ENCODE results near the gene MS4A4E.

MS4A4E gene

DNA sequence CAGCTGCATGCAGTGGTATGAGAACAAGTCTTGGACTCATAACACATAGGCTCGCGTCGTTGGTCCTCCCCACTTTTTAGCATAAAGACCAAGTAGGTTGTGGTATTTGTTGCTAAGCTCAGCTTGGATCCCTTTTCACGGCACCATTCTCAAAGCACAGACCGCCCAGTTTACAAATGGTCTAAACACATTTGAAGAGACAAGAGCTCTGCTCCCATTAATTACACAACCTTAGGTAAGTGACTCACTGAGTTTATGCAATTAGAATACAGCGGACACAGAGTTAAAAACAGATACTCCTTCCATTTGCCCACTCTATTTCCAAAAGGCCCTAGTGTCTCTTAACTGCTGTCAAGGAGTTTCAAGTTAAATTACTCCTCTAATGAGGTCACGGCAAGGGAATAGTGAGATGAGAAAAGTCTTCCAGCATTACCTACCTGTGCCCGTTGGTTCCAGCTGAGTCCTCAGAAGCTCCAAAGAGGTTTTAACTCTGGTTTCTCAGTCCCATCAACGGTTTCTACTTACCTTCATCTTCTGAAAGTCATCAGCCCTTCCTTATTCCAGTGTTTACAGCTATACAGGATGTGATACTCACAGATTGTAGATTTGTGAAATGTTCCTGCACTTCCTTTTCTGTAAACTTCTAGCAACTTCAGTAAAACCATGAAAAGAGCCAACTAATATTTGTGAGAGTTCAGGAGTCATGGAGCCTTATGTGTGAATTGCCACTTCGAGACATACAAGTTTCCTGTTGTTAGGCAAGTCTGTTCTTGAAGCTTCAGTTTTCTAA lies 60.2 kb downstream of the MS4A4E start, which contains the start of gene MS4A6A:
Gene MS4A6A, minus strand, starts transcription at position 543 of the 790 bp plus-strand sequence. CDS start 1,356 bp downstream, outside the sequence.
- Histone ChIP-seq H3K4me3 (ENCODE audit: insufficient read depth, low read depth, low read length) (no peak within 1 kb of the TSS), H3K9me3 (ENCODE audit: control insufficient read depth, low read length) (no peaks in the 10 kb centered on the region), H3K27ac (ENCODE audit: insufficient read depth, low read depth, low read length, poor library complexity, severe bottlenecking) (peak within 1 kb of the TSS; percentile 36), H3K4me1 (ENCODE audit: control insufficient read depth, insufficient read depth, low read length) (peaks cover 12% of the 10 kb centered on the region), H3K27me3 (ENCODE audit: control insufficient read depth, insufficient read depth, low read length, poor library complexity, severe bottlenecking) (no peaks in the 10 kb centered on the region), H3K36me3 (ENCODE audit: control insufficient read depth, insufficient read depth, low read length) (no peaks in the 10 kb centered on the region)
- 84 to 85% methylated on average over 10 of the region's 10 CpGs for WGBS, 2 experiments

DNA sequence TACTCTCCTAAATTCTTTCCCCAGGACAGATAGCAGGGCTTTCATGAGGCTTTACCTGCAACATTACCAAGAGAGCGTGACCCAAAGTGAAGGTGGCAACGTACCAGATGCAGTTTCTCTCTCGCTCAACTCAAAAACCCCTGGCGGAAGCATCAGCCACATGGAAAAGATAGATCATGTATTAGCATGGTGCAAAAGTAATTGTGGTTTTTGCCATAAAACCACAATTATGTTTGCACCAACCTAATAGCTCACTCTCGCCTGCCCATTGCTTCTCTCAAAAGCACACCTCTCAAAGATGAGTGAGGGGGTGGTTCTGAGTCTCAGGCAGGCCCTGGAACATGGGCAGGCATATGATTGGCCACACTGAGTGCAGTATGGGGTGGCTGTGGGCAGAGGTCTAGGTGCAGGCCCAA lies 67.1 kb downstream of the MS4A4E start:
- no peaks in the 10 kb centered on the region for H3K9me3 ChIP-seq (ENCODE audit: control insufficient read depth, low read length)
- no peak overlapping the region for H3K27ac ChIP-seq (ENCODE audit: insufficient read depth, low read depth, low read length, poor library complexity, severe bottlenecking)
- no peak overlapping the region for H3K4me3 ChIP-seq (ENCODE audit: insufficient read depth, low read depth, low read length)
- 93 to 94% methylated on average over 4 to 5 of the region's 5 CpGs for WGBS, 2 experiments
- no peaks in the 10 kb centered on the region for H3K27me3 ChIP-seq (ENCODE audit: control insufficient read depth, insufficient read depth, low read length, poor library complexity, severe bottlenecking)
- no peaks in the 10 kb centered on the region for H3K4me1 ChIP-seq (ENCODE audit: control insufficient read depth, insufficient read depth, low read length)
- no peaks in the 10 kb centered on the region for H3K36me3 ChIP-seq (ENCODE audit: control insufficient read depth, insufficient read depth, low read length)

- no peak overlapping the region for H3K27ac ChIP-seq (ENCODE audit: insufficient read depth, low read depth, low read length, poor library complexity, severe bottlenecking)
- no peaks in the 10 kb centered on the region for H3K36me3 ChIP-seq (ENCODE audit: control insufficient read depth, insufficient read depth, low read length)
Observed at GRCh38 chr11:60172011-60172410, 70.9 kb downstream of the MS4A4E start.

GRCh38 chr11:60170566-60170965 lies 72.4 kb downstream of the MS4A4E start:
- H3K9me3 ChIP-seq (ENCODE audit: control insufficient read depth, low read length) = peaks cover 10% of the 10 kb centered on the region
- no peak overlapping the region for H3K4me3 ChIP-seq (ENCODE audit: insufficient read depth, low read depth, low read length)
- no peaks in the 10 kb centered on the region for H3K36me3 ChIP-seq (ENCODE audit: control insufficient read depth, insufficient read depth, low read length)
- 93 to 94% methylated on average over 1 of the region's 1 CpG for WGBS, 2 experiments
- H3K27ac ChIP-seq (ENCODE audit: insufficient read depth, low read depth, low read length, poor library complexity, severe bottlenecking) = no peak overlapping the region
- no peaks in the 10 kb centered on the region for H3K4me1 ChIP-seq (ENCODE audit: control insufficient read depth, insufficient read depth, low read length)
- H3K27me3 ChIP-seq (ENCODE audit: control insufficient read depth, insufficient read depth, low read length, poor library complexity, severe bottlenecking) = no peaks in the 10 kb centered on the region

More at GRCh38 chr11:60172011-60172410, 70.9 kb downstream of the MS4A4E start:
- H3K4me1 ChIP-seq (ENCODE audit: control insufficient read depth, insufficient read depth, low read length) = no peaks in the 10 kb centered on the region
- H3K4me3 ChIP-seq (ENCODE audit: insufficient read depth, low read depth, low read length) = no peak overlapping the region
- H3K9me3 ChIP-seq (ENCODE audit: control insufficient read depth, low read length) = peaks cover 10% of the 10 kb centered on the region
- no peaks in the 10 kb centered on the region for H3K27me3 ChIP-seq (ENCODE audit: control insufficient read depth, insufficient read depth, low read length, poor library complexity, severe bottlenecking)

GRCh38 chr11:60169264-60169915 lies 73.5 kb downstream of the MS4A4E start:
- WGBS, 2 experiments = 90 to 94% methylated on average over 4 to 6 of the region's 6 CpGs
- H3K27me3 ChIP-seq (ENCODE audit: control insufficient read depth, insufficient read depth, low read length, poor library complexity, severe bottlenecking) = no peaks in the 10 kb centered on the region
- H3K4me1 ChIP-seq (ENCODE audit: control insufficient read depth, insufficient read depth, low read length) = no peaks in the 10 kb centered on the region
- H3K9me3 ChIP-seq (ENCODE audit: control insufficient read depth, low read length) = peaks cover 10% of the 10 kb centered on the region
- H3K36me3 ChIP-seq (ENCODE audit: control insufficient read depth, insufficient read depth, low read length) = no peaks in the 10 kb centered on the region
- no peak overlapping the region for H3K27ac ChIP-seq (ENCODE audit: insufficient read depth, low read depth, low read length, poor library complexity, severe bottlenecking)
- no peak overlapping the region for H3K4me3 ChIP-seq (ENCODE audit: insufficient read depth, low read depth, low read length)

DNA sequence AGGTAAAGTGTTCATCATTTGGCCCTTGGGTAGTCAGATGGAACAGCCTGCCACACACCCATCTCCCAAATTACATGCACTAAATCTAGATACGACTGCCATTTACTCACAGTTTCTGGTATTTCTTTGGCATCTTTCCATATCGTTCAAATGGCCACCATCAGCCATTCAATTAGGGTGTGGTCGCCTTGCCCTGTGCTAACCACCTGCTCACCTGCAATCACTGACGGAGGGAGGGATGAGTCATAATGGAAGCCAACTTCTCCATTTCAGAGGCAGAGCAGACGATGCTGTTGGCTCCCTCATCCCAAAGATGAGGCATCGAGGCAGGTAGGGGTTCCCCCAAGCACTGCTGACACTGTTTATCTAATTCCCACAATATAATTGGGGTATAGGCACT lies 74.6 kb downstream of the MS4A4E start:
- H3K9me3 ChIP-seq (ENCODE audit: control insufficient read depth, low read length) = peaks cover 10% of the 10 kb centered on the region
- whole genome bisulfite sequencing, 2 experiments = 91% methylated on average over 6 of the region's 6 CpGs
- no peak overlapping the region for H3K4me3 ChIP-seq (ENCODE audit: insufficient read depth, low read depth, low read length)
- no peaks in the 10 kb centered on the region for H3K27me3 ChIP-seq (ENCODE audit: control insufficient read depth, insufficient read depth, low read length, poor library complexity, severe bottlenecking)
- H3K27ac ChIP-seq (ENCODE audit: insufficient read depth, low read depth, low read length, poor library complexity, severe bottlenecking) = no peak overlapping the region
- H3K4me1 ChIP-seq (ENCODE audit: control insufficient read depth, insufficient read depth, low read length) = no peaks in the 10 kb centered on the region
- no peaks in the 10 kb centered on the region for H3K36me3 ChIP-seq (ENCODE audit: control insufficient read depth, insufficient read depth, low read length)

DNA sequence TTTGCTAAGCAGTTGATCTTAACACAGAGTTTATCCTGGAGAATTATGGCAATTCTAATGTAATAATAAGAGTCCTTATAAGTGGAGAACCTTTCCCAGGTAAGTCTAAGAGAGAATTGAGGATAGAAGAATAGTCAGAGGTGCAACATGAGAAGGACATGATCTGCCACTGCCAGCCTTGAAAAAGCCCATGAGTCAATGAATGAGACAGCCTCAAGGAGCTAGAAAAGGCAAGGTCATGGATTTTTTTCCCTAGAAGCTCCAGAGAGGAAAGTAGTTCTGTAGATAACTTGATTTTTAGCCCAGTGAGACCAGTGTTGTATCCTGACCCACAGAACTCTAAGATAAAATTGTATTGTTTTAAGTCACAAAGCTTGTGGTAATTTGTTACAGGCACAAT lies 77.0 kb downstream of the MS4A4E start:
- Histone ChIP-seq H3K9me3 (ENCODE audit: control insufficient read depth, low read length) (peaks cover 10% of the 10 kb centered on the region), H3K4me3 (ENCODE audit: insufficient read depth, low read depth, low read length) (no peak overlapping the region), H3K27me3 (ENCODE audit: control insufficient read depth, insufficient read depth, low read length, poor library complexity, severe bottlenecking) (no peaks in the 10 kb centered on the region), H3K4me1 (ENCODE audit: control insufficient read depth, insufficient read depth, low read length) (no peaks in the 10 kb centered on the region), H3K36me3 (ENCODE audit: control insufficient read depth, insufficient read depth, low read length) (no peaks in the 10 kb centered on the region), H3K27ac (ENCODE audit: insufficient read depth, low read depth, low read length, poor library complexity, severe bottlenecking) (no peak overlapping the region)

DNA sequence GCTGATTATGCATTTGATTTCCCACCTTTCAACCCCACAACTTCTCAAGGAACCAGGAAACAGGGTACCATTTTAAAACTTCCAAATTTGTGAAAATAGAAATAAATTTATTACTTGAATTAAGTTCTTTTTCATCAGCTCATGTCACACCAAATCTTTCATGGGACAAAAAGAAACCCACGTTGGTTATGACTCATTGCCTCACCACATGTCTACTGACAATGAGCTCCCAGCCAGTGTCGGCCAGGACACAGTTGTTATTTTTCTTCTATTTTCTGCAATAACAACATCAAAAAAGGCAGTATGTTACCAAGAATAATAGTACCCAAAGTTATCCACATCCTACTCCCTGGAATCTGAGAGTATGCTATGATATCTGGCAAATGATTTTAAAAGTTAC lies 77.4 kb downstream of the MS4A4E start:
- H3K27ac ChIP-seq (ENCODE audit: insufficient read depth, low read depth, low read length, poor library complexity, severe bottlenecking) = no peak overlapping the region

DNA sequence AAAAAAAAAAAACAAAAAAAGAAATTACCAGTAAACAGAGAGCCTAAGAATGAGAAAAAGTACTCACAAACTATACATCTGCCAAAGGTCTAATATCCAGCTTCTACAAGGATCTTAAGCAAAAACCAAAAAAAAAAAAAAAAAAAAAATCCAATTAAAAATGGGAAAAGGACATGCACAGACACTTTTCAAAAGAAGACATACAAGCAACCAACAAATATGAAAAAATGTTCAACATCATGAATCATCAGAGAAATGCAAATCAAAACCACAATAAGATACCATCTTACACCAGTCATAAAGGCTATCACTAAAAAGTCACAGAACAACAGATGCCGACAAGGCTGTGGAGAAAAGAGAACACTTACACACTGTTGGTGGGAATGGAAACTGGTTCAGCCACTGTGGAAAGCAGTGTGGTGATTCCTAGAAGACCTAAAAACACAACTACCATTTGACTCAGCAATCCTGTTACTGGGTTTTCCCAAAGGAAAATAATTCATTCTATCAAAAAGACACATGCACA lies 78.3 kb downstream of the MS4A4E start:
- 83 to 88% methylated on average over 1 of the region's 1 CpG for WGBS, 2 experiments
- Histone ChIP-seq H3K27me3 (ENCODE audit: control insufficient read depth, insufficient read depth, low read length, poor library complexity, severe bottlenecking) (no peaks in the 10 kb centered on the region), H3K4me3 (ENCODE audit: insufficient read depth, low read depth, low read length) (no peak overlapping the region), H3K4me1 (ENCODE audit: control insufficient read depth, insufficient read depth, low read length) (no peaks in the 10 kb centered on the region), H3K9me3 (ENCODE audit: control insufficient read depth, low read length) (peaks cover 10% of the 10 kb centered on the region), H3K27ac (ENCODE audit: insufficient read depth, low read depth, low read length, poor library complexity, severe bottlenecking) (no peak overlapping the region), H3K36me3 (ENCODE audit: control insufficient read depth, insufficient read depth, low read length) (no peaks in the 10 kb centered on the region)

More for the DNA sequence above, 77.4 kb downstream of the MS4A4E start:
- Histone ChIP-seq H3K36me3 (ENCODE audit: control insufficient read depth, insufficient read depth, low read length) (no peaks in the 10 kb centered on the region), H3K4me3 (ENCODE audit: insufficient read depth, low read depth, low read length) (no peak overlapping the region), H3K4me1 (ENCODE audit: control insufficient read depth, insufficient read depth, low read length) (no peaks in the 10 kb centered on the region), H3K27me3 (ENCODE audit: control insufficient read depth, insufficient read depth, low read length, poor library complexity, severe bottlenecking) (no peaks in the 10 kb centered on the region), H3K9me3 (ENCODE audit: control insufficient read depth, low read length) (peaks cover 10% of the 10 kb centered on the region)
- 84% methylated on average over 2 of the region's 2 CpGs for WGBS, 2 experiments

DNA sequence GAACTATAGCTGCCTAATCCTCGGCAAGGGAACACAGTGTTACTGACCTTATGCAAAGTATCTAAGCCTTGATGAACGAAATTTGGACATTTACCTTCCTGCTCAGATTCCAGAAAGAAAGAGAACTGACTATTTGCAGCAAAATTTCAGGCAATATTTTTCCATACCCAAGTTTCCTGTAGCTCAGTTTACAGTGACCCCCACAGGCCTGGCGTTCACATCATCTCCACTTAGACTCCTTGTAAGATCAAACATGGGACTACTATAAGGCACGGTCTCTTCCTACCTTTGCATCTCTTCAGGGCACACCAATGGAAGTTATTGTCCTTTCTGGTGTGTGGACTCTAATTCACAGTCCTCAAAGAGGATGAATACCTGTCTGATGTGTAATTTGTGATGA lies 81.2 kb downstream of the MS4A4E start:
- 83 to 89% methylated on average over 4 of the region's 4 CpGs for WGBS, 2 experiments
- H3K4me1 ChIP-seq (ENCODE audit: control insufficient read depth, insufficient read depth, low read length) = no peaks in the 10 kb centered on the region
- no peaks in the 10 kb centered on the region for H3K27me3 ChIP-seq (ENCODE audit: control insufficient read depth, insufficient read depth, low read length, poor library complexity, severe bottlenecking)
- H3K36me3 ChIP-seq (ENCODE audit: control insufficient read depth, insufficient read depth, low read length) = no peaks in the 10 kb centered on the region
- no peak overlapping the region for H3K27ac ChIP-seq (ENCODE audit: insufficient read depth, low read depth, low read length, poor library complexity, severe bottlenecking)
- no peaks in the 10 kb centered on the region for H3K9me3 ChIP-seq (ENCODE audit: control insufficient read depth, low read length)
- no peak overlapping the region for H3K4me3 ChIP-seq (ENCODE audit: insufficient read depth, low read depth, low read length)

Data from ectodermal cell (in vitro differentiated cells).